ENCODE measurements around the gene PAM. TPM values are rescaled to one million over a fixed set of nuclear protein-coding genes. Genes with fewer than 3 reads are reported as not detected.

PAM gene
- total RNA-seq, 1 experiment from 2014 or later, result 90.0 TPM

GRCh38 chr5:102969641-102970040 is 214.5 kb downstream of the PAM start:
- intact Hi-C loops (cut with micrococcal nuclease), result loop anchor here (2.0 kb wide), 1 partner anchor 105 kb away; no protein-coding TSS in a partner anchor
- no peak overlapping the region for H3K27ac ChIP-seq (ENCODE audit: low read length)
- H3K9me2 ChIP-seq (replicated peaks; ENCODE audit: low read length), result no peaks in the 10 kb centered on the region
- DNase-seq, result no peak
- H3K4me3 ChIP-seq (ENCODE audit: low read length), result no peak overlapping the region
- no peaks in the 10 kb centered on the region for H4K20me1 ChIP-seq (ENCODE audit: low read length)
- H3K4me2 ChIP-seq (ENCODE audit: low read length), result no peak overlapping the region
- H2AFZ ChIP-seq (ENCODE audit: low read length), result no peak overlapping the region
- H3F3A ChIP-seq (ENCODE audit: low read length, unreplicated experiment), result no peaks in the 10 kb centered on the region
- no peaks in the 10 kb centered on the region for H3K9me3 ChIP-seq (ENCODE audit: low read length)
- ATAC-seq, result no peak
- H3K27me3 ChIP-seq (ENCODE audit: low read length), result no peaks in the 10 kb centered on the region
- no peaks in the 10 kb centered on the region; the same call in 1 of the 2 replicates for H3K4me1 ChIP-seq (ENCODE audit: insufficient read depth, low read length)
- ChIA-PET POLR2A (ENCODE audit: unreplicated experiment) (no interaction called here), CTCF (no interaction called here)
- H3K9ac ChIP-seq (ENCODE audit: low read length), result no peak overlapping the region
- no TSS peak for BruUV-seq (replicated peaks)
- H3K36me3 ChIP-seq (ENCODE audit: low read depth, low read length), result no peaks in the 10 kb centered on the region
- H3K79me2 ChIP-seq (ENCODE audit: low read length), result no peaks in the 10 kb centered on the region
- TF ChIP-seq CTCF (conservative IDR thresholded peaks at IDR 0.05; ENCODE audit: low read depth, low read length), result no peak
- no peak for TF ChIP-seq EZH2 (IDR thresholded peaks at IDR 0.05; ENCODE audit: low read length, unreplicated experiment)
- no peak for TF ChIP-seq EZH2phosphoT487 (IDR thresholded peaks at IDR 0.05; ENCODE audit: borderline replicate concordance, low read length)

GRCh38 chr5:102971676-102972293 is 216.7 kb downstream of the PAM start:
- H3K9ac ChIP-seq (ENCODE audit: low read length), result no peak overlapping the region
- CTCF ChIA-PET, result interaction anchor here (0.6 kb wide), 1 partner anchor 148 kb away, joined by 3 read pairs; the partner anchor contains the start of genes GIN1 and PPIP5K2
- no peak overlapping the region for H2AFZ ChIP-seq (ENCODE audit: low read length)
- DNase-seq (peak; percentile 70), ATAC-seq (peak; percentile 82)
- no peaks in the 10 kb centered on the region for H3K27me3 ChIP-seq (ENCODE audit: low read length)
- no peaks in the 10 kb centered on the region for H4K20me1 ChIP-seq (ENCODE audit: low read length)
- H3K4me3 ChIP-seq (ENCODE audit: low read length), result no peak overlapping the region
- H3K9me3 ChIP-seq (ENCODE audit: low read length), result no peaks in the 10 kb centered on the region
- BruUV-seq (replicated peaks), result no TSS peak
- H3K79me2 ChIP-seq (ENCODE audit: low read length), result no peaks in the 10 kb centered on the region
- TF ChIP-seq CTCF (conservative IDR thresholded peaks at IDR 0.05; ENCODE audit: low read depth, low read length) (peak; percentile 86), EZH2 (IDR thresholded peaks at IDR 0.05; ENCODE audit: low read length, unreplicated experiment) (no peak)
- intact Hi-C loops (cut with micrococcal nuclease), result loop anchor here (1.0 to 2.0 kb wide), 7 partner anchors 50 to 388 kb away; no protein-coding TSS in a partner anchor
- no peaks in the 10 kb centered on the region for H3F3A ChIP-seq (ENCODE audit: low read length, unreplicated experiment)
- POLR2A ChIA-PET (ENCODE audit: unreplicated experiment), result interaction anchor here (0.7 kb wide), 1 partner anchor 219 kb away, joined by 3 read pairs; no protein-coding TSS in a partner anchor
- no peaks in the 10 kb centered on the region for H3K36me3 ChIP-seq (ENCODE audit: low read depth, low read length)
- no peak overlapping the region for H3K4me2 ChIP-seq (ENCODE audit: low read length)
- no peak overlapping the region for H3K27ac ChIP-seq (ENCODE audit: low read length)
- H3K4me1 ChIP-seq (ENCODE audit: insufficient read depth, low read length), result peaks cover 6% of the 10 kb centered on the region; the same call in 1 of the 2 replicates
- no peaks in the 10 kb centered on the region for H3K9me2 ChIP-seq (replicated peaks; ENCODE audit: low read length)

GRCh38 chr5:102974177-102974576 is 219.1 kb downstream of the PAM start:
- no peak for ATAC-seq

More at GRCh38 chr5:102974177-102974576, 219.1 kb downstream of the PAM start:
- BruUV-seq (replicated peaks), result no TSS peak
- H3K79me2 ChIP-seq (ENCODE audit: low read length), result no peaks in the 10 kb centered on the region
- TF ChIP-seq CTCF (conservative IDR thresholded peaks at IDR 0.05; ENCODE audit: low read depth, low read length) (0 out of 2 replicates have a peak, but pooled peaks have one; percentile 13), EZH2phosphoT487 (IDR thresholded peaks at IDR 0.05; ENCODE audit: borderline replicate concordance, low read length) (no peak)
- H3F3A ChIP-seq (ENCODE audit: low read length, unreplicated experiment), result no peaks in the 10 kb centered on the region
- no peak overlapping the region for H3K4me2 ChIP-seq (ENCODE audit: low read length)
- no peaks in the 10 kb centered on the region for H4K20me1 ChIP-seq (ENCODE audit: low read length)
- H2AFZ ChIP-seq (ENCODE audit: low read length), result no peak overlapping the region
- intact Hi-C loops (cut with micrococcal nuclease), result no loop called here
- H3K27me3 ChIP-seq (ENCODE audit: low read length), result no peaks in the 10 kb centered on the region
- no peak overlapping the region for H3K4me3 ChIP-seq (ENCODE audit: low read length)
- CTCF ChIA-PET, result no interaction called here
- H3K36me3 ChIP-seq (ENCODE audit: low read depth, low read length), result no peaks in the 10 kb centered on the region
- POLR2A ChIA-PET (ENCODE audit: unreplicated experiment), result no interaction called here
- H3K9ac ChIP-seq (ENCODE audit: low read length), result no peak overlapping the region
- DNase-seq, result peak; percentile 3
- no peaks in the 10 kb centered on the region for H3K9me3 ChIP-seq (ENCODE audit: low read length)
- peaks cover 6% of the 10 kb centered on the region; the same call in 1 of the 2 replicates for H3K4me1 ChIP-seq (ENCODE audit: insufficient read depth, low read length)
- no peaks in the 10 kb centered on the region for H3K9me2 ChIP-seq (replicated peaks; ENCODE audit: low read length)
- H3K27ac ChIP-seq (ENCODE audit: low read length), result no peak overlapping the region

Measured in PC-3 (cell line).